ENCODE data around the gene AHCY. TPM values are rescaled to one million over a fixed set of nuclear protein-coding genes. Genes with fewer than 3 reads are reported as not detected.
"Not testable (repeated sequence)": the region's sequence is repeated elsewhere in the genome, so short reads cannot be mapped to it uniquely, and the experiment has no call there.

The AHCY gene
- total RNA-seq, 8 experiments from 2014 or later, result 84.9 to 333 (median 101) TPM

DNA sequence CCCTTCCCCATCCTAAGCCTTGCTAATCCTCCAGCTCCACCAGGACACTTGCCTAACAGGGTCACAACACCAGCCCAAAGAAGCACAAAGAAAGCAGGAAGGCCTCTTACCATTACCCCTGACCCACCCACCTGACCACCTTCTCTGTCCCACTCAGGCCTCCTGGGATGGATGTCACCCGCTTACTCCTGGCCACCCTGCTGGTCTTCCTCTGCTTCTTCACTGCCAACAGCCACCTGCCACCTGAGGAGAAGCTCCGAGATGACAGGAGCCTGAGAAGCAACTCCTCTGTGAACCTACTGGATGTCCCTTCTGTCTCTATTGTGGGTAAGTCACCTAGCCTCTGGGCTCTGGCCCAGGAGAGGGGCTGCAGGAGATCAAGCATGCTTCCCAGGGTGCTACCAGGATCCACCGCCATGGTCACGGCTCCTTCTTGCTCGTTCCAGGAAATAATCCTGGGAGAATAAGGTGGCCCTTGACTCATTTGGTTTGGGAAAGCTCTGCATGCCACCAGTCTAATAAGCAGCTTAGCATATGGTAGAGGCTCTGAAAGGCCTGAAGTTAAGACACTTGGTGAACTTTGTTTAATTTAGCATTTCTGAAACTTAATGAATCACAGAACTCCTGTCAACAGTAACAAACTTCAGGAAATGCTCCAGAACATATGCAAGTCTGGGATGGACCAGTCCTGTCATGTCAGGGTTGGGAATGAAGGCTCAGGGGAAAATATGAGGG is 42.8 kb downstream of the AHCY start:
- Histone ChIP-seq H3K4me1 (replicated peaks in 1 of 2) (peaks cover 0 to 6% of the 10 kb centered on the region in 2 donors), H3K27ac (no peak overlapping the region), H3K4me3 (no peak overlapping the region)
- in situ Hi-C loops (cut with MboI; ENCODE audit: low pct_unique_long_range_greater_than_20kb in 2 of 9, low sequenced_read_pairs in 9 of 9, unreplicated experiment in 9 of 9), result no loop called here
- WGBS, 10 experiments, result 0 to 100% (median 95%) methylated on average over 1 to 2 of the region's 5 CpGs; no CpG with 5 or more reads in 6 of the 10 experiments
- ATAC-seq (replicated peaks in 6 of 8), result peak in 2 of 8 experiments; percentile 37 to 83

DNA sequence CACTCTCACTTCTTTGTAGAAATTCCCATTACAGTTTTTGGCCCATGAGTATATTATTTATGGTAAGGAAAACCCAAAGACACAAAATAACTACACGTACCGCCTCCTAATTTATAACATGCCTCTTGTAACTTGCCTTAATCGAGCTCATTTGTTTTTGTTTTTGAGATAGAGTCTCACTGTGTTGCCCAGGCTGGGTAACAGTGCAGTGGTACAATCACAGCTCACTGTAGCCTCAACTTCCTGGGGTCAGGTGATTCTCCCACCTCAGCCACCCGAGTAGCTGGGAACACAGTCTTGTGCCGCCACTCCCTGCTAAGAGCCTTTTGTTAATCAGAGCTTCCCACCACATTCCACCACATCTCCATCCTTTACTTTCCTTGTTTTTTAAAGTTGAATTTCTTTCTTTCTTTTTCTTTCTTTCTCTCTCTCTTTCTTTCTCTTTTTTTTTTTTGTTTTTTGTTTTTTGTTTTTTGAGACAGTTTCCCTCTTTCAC is 46.5 kb downstream of the AHCY start:
- Histone ChIP-seq H3K27ac (no peak overlapping the region), H3K4me3 (no peak overlapping the region), H3K4me1 (replicated peaks in 1 of 2) (no peaks in the 10 kb centered on the region)
- in situ Hi-C loops (cut with MboI; ENCODE audit: low pct_unique_long_range_greater_than_20kb in 2 of 9, low sequenced_read_pairs in 9 of 9, unreplicated experiment in 9 of 9), result no loop called here
- ATAC-seq (replicated peaks in 6 of 8), result no peak
- 50 to 96% (median 86%) methylated on average over 1 to 5 of the region's 5 CpGs; no CpG with 5 or more reads in 1 of the 10 experiments for WGBS, 10 experiments

DNA sequence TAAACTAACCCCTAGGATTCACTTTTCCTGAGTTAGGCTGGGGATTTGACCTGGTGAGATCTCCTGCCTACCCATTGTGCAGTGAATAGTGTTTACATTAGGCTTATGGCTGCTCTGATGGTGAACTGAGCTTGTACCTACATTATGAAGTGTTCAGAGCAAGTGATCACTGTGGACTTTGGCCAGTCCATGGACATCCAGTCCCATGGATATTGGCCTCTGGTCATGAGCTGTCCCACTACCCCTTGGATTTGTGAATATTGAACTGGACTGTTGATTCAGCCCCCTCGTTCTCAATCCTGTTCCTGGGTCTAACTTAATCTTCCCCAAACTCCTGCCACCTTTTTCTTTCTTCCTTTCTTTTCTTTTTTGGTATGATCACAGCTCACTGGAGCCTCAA is 48.2 kb downstream of the AHCY start:
- WGBS, 10 experiments, result 0 to 100% (median 63%) methylated on average over 1 of the region's 1 CpG; no CpG with 5 or more reads in 4 of the 10 experiments
- in situ Hi-C loops (cut with MboI; ENCODE audit: low pct_unique_long_range_greater_than_20kb in 2 of 9, low sequenced_read_pairs in 9 of 9, unreplicated experiment in 9 of 9), result no loop called here
- Histone ChIP-seq H3K4me1 (replicated peaks in 1 of 2) (no peaks in the 10 kb centered on the region), H3K27ac (no peak overlapping the region), H3K4me3 (no peak overlapping the region)
- ATAC-seq (replicated peaks in 6 of 8), result no peak

DNA sequence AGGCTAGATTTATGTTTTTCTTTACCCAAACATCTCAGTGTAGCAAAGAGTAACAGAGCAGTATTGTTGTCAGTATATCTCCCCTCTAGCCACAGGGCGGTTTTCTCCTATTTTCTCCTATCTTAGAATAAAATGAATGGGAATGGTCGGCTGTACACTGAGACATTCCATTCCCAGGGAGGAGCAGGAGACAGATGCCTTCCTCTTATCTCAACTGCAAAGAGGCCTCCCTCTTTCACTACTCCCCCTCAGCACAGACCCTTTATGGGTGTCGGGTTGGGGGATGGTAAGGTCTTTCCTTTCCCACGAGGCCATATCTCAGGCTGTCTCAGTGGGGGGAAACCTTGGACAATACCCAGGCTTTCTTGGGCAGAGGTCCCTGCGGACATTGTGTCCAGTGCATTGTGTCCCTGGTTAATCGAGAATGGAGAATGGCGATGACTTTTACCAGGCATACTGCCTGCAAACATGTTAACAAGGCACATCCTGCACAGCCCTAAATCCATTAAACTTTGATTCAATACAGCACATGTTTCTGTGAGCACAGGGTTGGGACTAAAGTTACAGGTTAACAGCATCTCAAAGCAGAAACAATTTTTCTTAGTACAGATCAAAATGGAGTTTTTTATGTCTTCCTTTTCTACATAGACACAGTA is 50.6 kb downstream of the AHCY start:
- H3K27ac ChIP-seq; H3K4me1 ChIP-seq (replicated peaks in 1 of 2); in situ Hi-C loops (cut with MboI; ENCODE audit: low pct_unique_long_range_greater_than_20kb in 2 of 9, low sequenced_read_pairs in 9 of 9, unreplicated experiment in 9 of 9); ATAC-seq (replicated peaks in 6 of 8); H3K4me3 ChIP-seq: not testable (repeated sequence)
- 49 to 100% (median 67%) methylated on average over 1 to 4 of the region's 7 CpGs; no CpG with 5 or more reads in 3 of the 10 experiments for WGBS, 10 experiments

DNA sequence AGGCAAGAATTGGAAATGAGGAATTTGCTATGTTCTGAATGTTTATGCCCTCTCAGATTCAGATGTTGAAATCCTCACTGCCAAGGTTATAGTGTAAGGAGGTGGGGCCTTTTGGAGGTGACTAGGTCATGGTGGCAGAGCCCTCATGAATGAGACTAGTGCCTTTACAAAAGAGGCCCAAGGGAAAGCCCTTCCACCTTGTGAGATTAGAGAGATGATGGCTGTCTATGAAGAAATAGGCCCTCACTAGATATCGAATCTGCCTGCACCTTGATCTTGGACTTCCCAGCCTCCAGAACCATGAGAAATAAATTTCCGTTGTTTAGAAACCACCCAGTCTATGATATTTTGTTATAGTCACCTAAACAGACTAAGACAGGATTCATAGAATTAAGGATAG is 51.5 kb downstream of the AHCY start:
- no peak for ATAC-seq (replicated peaks in 6 of 8)
- Histone ChIP-seq H3K27ac (no peak overlapping the region), H3K4me1 (replicated peaks in 1 of 2) (no peaks in the 10 kb centered on the region), H3K4me3 (no peak overlapping the region)
- in situ Hi-C loops (cut with MboI; ENCODE audit: low pct_unique_long_range_greater_than_20kb in 2 of 9, low sequenced_read_pairs in 9 of 9, unreplicated experiment in 9 of 9), result no loop called here
- WGBS, 10 experiments, result 80 to 100% (median 100%) methylated on average over 1 to 2 of the region's 2 CpGs; no CpG with 5 or more reads in 4 of the 10 experiments

DNA sequence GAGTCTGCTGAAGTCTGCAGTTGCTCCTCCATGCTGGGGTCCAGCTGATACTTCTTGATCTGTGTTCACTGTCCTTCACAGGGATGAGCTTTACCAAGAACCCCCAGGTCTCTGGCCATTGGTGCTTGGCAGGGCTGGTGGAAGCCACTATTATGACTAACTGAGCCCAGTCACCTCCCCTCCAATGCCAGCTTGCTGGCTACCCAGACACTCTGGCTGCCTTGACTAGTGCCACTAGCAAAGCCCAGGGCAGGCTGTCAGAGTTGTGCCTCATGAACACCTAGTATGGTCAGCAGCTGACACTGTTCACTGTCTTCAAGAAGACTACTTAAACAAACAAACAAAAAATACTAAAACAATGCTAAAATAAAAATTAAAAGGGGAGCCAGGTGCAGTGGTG is 53.1 kb downstream of the AHCY start:
- Histone ChIP-seq H3K4me3 (no peak overlapping the region), H3K4me1 (replicated peaks in 1 of 2) (no peaks in the 10 kb centered on the region), H3K27ac (no peak overlapping the region)
- ATAC-seq (replicated peaks in 6 of 8), result no peak
- in situ Hi-C loops (cut with MboI; ENCODE audit: low pct_unique_long_range_greater_than_20kb in 2 of 9, low sequenced_read_pairs in 9 of 9, unreplicated experiment in 9 of 9), result no loop called here

DNA sequence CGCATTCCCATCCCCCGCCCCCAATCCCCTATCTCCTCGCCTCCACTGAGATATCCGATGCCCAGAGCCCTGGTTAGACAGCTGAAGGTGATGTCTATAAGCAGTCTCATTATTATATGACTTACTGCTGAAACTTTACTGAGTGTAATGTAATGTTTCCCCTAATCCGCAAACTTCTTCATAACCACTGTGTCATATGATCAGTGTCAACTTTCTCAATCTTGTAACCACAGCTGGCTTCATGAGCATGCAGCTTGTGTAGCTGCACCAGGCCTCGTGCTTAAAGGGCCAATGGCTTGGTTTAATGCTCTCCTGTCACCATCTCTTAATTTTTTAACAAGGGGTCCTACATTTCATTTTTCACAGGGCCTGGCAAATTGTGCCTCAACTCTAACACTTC is 53.9 kb downstream of the AHCY start:
- H3K27ac ChIP-seq, result no peak overlapping the region
- in situ Hi-C loops (cut with MboI; ENCODE audit: low pct_unique_long_range_greater_than_20kb in 2 of 9, low sequenced_read_pairs in 9 of 9, unreplicated experiment in 9 of 9), result no loop called here
- H3K4me3 ChIP-seq, result no peak overlapping the region
- H3K4me1 ChIP-seq (replicated peaks in 1 of 2), result no peaks in the 10 kb centered on the region
- WGBS, 10 experiments, result 0 to 100% (median 83%) methylated on average over 1 to 2 of the region's 6 CpGs; no CpG with 5 or more reads in 2 of the 10 experiments
- peak in 2 of 8 experiments; percentile 40 to 65 for ATAC-seq (replicated peaks in 6 of 8)

DNA sequence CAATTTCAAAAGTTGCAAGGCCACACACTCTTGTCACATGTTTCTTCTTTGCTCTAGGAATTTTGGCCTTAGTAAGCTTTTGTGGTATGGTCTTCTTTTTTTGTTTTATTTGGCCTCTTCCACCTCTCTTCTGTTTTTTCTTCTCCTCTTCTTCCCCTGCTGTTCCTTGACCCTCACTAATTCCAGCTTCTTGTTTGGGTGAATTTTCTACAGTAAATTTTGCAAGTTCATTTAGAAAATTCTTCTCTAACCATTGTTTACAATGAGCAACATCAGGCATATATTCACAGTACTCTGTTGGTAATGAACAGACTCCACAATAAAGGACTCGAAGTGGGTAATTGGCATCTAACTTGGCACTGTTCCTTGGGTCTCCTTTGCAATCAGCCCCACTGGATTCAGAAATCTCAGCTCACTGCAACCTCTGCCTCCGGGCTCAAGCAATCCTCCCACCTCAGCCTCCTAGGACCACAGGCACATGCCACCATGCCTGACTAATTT is 57.0 kb downstream of the AHCY start:
- H3K27ac ChIP-seq, result no peak overlapping the region
- peaks cover 0 to 3% of the 10 kb centered on the region in 2 donors for H3K4me1 ChIP-seq (replicated peaks in 1 of 2)
- in situ Hi-C loops (cut with MboI; ENCODE audit: low pct_unique_long_range_greater_than_20kb in 2 of 9, low sequenced_read_pairs in 9 of 9, unreplicated experiment in 9 of 9), result no loop called here
- WGBS, 10 experiments, result 40 to 100% (median 100%) methylated on average over 1 to 2 of the region's 2 CpGs; no CpG with 5 or more reads in 1 of the 10 experiments
- ATAC-seq (replicated peaks in 6 of 8), result no peak
- no peak overlapping the region for H3K4me3 ChIP-seq

DNA sequence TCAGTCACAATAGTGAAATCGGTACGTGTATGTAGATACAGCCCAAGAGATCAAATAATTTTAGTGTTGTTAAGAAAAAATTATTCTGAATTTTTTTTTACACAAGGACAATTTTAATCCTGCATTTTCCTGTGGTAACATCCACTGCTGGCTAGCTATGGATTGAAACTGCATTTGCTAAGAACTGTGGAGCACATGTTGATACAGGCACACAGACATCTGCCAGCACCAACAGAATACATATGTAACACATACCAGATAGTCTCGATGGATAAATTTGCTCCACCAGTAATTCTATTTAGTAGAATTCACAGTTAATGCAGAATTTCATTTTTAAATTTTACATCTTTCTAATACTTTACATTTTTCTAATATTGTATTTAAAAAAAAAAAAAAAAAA is 59.8 kb downstream of the AHCY start:
- Histone ChIP-seq H3K4me1 (replicated peaks in 1 of 2) (peaks cover 0 to 8% of the 10 kb centered on the region in 2 donors), H3K4me3 (no peak overlapping the region), H3K27ac (no peak overlapping the region)
- WGBS, 10 experiments, result 0 to 100% (median 85%) methylated on average over 1 to 3 of the region's 3 CpGs; no CpG with 5 or more reads in 2 of the 10 experiments
- ATAC-seq (replicated peaks in 6 of 8), result peak in 3 of 8 experiments; percentile 38 to 94 (median 62)
- in situ Hi-C loops (cut with MboI; ENCODE audit: low pct_unique_long_range_greater_than_20kb in 2 of 9, low sequenced_read_pairs in 9 of 9, unreplicated experiment in 9 of 9), result no loop called here

DNA sequence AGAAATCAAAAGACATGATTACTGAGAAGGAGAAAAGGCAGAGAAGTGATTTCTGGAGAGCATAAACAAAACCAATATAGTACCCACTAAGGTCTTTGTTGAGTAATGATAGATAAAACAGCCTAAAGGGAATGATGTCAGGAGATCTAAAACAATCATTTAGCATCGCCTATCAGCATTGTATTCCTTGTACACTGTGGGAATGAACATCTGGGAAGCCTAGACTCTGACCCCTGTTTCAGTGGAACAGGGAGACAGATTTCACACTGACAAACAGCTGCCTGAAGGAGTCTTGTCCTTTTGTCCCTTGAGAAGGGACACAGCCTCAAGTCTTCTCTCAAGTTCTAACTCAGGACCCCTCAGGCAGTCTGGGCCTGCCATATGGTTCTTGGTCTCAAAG is 60.3 kb downstream of the AHCY start:
- WGBS, 10 experiments, result 17 to 100% (median 71%) methylated on average over 1 of the region's 1 CpG; no CpG with 5 or more reads in 4 of the 10 experiments
- Histone ChIP-seq H3K4me1 (replicated peaks in 1 of 2) (peaks cover 0 to 8% of the 10 kb centered on the region in 2 donors), H3K4me3 (no peak overlapping the region), H3K27ac (no peak overlapping the region)
- in situ Hi-C loops (cut with MboI; ENCODE audit: low pct_unique_long_range_greater_than_20kb in 2 of 9, low sequenced_read_pairs in 9 of 9, unreplicated experiment in 9 of 9), result no loop called here
- no peak for ATAC-seq (replicated peaks in 6 of 8)

DNA sequence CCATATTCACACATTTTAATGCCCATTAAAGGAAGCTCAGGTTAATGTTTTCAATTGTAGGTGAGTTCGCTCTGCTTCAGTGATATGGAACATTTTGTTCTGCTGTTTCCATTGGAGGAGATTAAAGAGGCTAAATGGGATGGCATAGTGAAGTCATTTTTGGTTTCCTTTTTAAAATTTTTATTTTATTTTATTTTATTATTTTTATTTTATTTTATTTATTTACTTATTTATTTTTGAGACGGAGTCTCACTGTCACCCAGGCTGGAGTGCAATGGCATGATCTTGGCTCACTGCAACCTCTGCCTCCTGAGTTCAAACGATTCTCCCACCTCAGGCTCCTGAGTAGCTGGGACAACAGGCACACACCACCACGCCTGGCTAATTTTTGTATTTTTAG is 61.1 kb downstream of the AHCY start:
- H3K27ac ChIP-seq; in situ Hi-C loops (cut with MboI; ENCODE audit: low pct_unique_long_range_greater_than_20kb in 2 of 9, low sequenced_read_pairs in 9 of 9, unreplicated experiment in 9 of 9); ATAC-seq (replicated peaks in 6 of 8); H3K4me3 ChIP-seq; H3K4me1 ChIP-seq (replicated peaks in 1 of 2): not testable (repeated sequence)
- WGBS, 10 experiments, result 75 to 100% (median 86%) methylated on average over 2 to 4 of the region's 4 CpGs

DNA sequence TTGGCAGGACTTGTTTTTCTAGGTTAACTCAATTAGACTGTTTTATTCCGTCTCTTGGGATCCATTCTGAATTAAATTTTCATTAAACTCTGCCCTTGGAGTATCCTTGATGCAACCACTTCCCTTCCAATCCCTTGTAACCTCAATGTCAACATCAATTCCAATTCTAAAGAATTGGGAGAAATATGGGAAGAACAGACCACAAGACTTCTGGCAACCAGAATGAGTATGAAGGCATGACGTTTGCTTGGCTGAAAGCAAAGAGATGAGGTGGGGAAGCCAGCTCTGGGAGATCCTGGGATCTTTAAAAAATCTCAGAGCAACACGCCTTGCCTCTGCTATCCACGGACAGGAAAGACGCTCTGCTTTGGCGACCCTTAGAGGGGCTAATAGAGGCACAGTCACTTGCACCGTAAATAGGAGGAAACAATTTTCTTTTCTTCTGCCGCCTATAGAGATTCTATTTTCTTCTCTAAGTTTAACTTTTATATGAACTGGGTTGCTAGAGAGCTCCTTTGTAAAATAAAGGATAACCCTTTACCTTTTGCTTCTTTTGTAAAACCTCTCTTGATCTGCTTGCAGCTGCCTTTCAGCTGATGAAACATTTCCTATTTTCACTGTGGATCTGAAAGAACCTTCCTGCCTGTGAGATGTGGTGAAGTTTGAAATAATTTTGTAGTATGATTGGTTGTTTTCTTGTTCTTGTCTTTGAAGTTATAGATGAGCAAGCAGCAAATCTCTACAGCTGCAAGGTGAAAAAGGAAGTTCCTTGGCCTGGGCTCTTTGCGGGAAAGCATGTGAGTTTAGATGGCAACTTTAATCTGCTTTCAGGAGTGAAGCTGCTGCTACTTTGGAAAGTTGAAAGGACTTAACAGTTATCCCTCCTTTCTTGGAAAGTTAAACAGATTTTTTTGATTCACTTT is 62.2 kb downstream of the AHCY start, which contains the start of gene ASIP:
ASIP (plus strand) TSS at position 731 of the 923 bp plus-strand sequence. CDS start 18,952 bp downstream, outside the sequence.
- H3K4me3 ChIP-seq, result no peak within 1 kb of the TSS
- H3K4me1 ChIP-seq (replicated peaks in 1 of 2), result peaks cover 0 to 8% of the 10 kb centered on the region in 2 donors
- in situ Hi-C loops (cut with MboI; ENCODE audit: low pct_unique_long_range_greater_than_20kb in 2 of 9, low sequenced_read_pairs in 9 of 9, unreplicated experiment in 9 of 9), result no loop called here
- 46 to 97% (median 85%) methylated on average over 1 to 9 of the region's 9 CpGs for WGBS, 10 experiments
- H3K27ac ChIP-seq, result no peak within 1 kb of the TSS
- ATAC-seq (replicated peaks in 6 of 8), result no peak
